HepG2 (cell line): ENCODE results near the gene SUPT6H. TPM values are rescaled to one million over a fixed set of nuclear protein-coding genes. Genes with fewer than 3 reads are reported as not detected.

Source experiments
- BHLHE40 ChIP-seq: IDR thresholded peaks from 2 replicates; pipeline ENCODE4 v1.6.1; 2011; ENCODE audit warnings: low read length, improper control_type of control experiment
- DRAP1 ChIP-seq: IDR thresholded peaks from 2 replicates; pipeline ENCODE4 v1.6.1; 2016; ENCODE audit warnings: missing genetic modification reagents, missing compliant biosample characterization
- FOXP4 ChIP-seq: sonication (generic); formaldehyde crosslinking; IDR thresholded peaks from 2 replicates; pipeline ENCODE4 v1.4.0; 2020; ENCODE audit warnings: missing genetic modification reagents
- GATAD1 ChIP-seq: IDR thresholded peaks from 2 replicates; pipeline ENCODE4 v1.6.1; 2016; ENCODE audit warnings: missing genetic modification reagents, missing compliant biosample characterization
- JUND ChIP-seq: sonication (generic); formaldehyde crosslinking; IDR thresholded peaks from 2 replicates; pipeline ENCODE4 v1.8.0; 2022; ENCODE audit warnings: mild to moderate bottlenecking, missing genetic modification reagents
- KLF16 ChIP-seq, 2 experiments: sonication (generic) in 1 of 2; formaldehyde crosslinking in 1 of 2; IDR thresholded peaks; 2 replicates each; pipeline versions ENCODE4 v1.6.1 to v1.8.0; 2016 to 2023; ENCODE audit warnings: missing genetic modification reagents in 2 of 2, missing compliant biosample characterization in 1 of 2
- MED1 ChIP-seq: sonication (generic); formaldehyde crosslinking; IDR thresholded peaks from 2 replicates; pipeline ENCODE4 v1.4.0; 2020; ENCODE audit warnings: missing genetic modification reagents
- MEF2D ChIP-seq: sonication (generic); formaldehyde crosslinking; IDR thresholded peaks from 2 replicates; pipeline ENCODE4 v1.5.1; 2020; ENCODE audit warnings: mild to moderate bottlenecking, missing genetic modification reagents
- NKX3-1 ChIP-seq: sonication (generic); formaldehyde crosslinking; IDR thresholded peaks from 2 replicates; pipeline ENCODE4 v1.5.0; 2020; ENCODE audit warnings: missing genetic modification reagents
- POLR2AphosphoS2 ChIP-seq: IDR thresholded peaks from 2 replicates; pipeline ENCODE4 v1.6.1; 2011; ENCODE audit warnings: low read depth, low read length, improper control_type of control experiment
- POLR2G ChIP-seq: fragments of 200-400 bp; formaldehyde crosslinking; IDR thresholded peaks from 2 replicates; pipeline ENCODE4 v1.6.1; 2018; ENCODE audit warnings: mild to moderate bottlenecking, low read depth, low read length, moderate library complexity
- RCOR2 ChIP-seq: IDR thresholded peaks from 2 replicates; pipeline ENCODE4 v1.6.1; 2016; ENCODE audit warnings: missing biosample characterization, missing genetic modification reagents
- RFXANK ChIP-seq: IDR thresholded peaks from 2 replicates; pipeline ENCODE4 v1.6.1; 2016
- RXRB ChIP-seq: IDR thresholded peaks from 2 replicates; pipeline ENCODE4 v1.6.1; 2016; ENCODE audit warnings: borderline replicate concordance, missing genetic modification reagents, missing compliant biosample characterization
- SMAD3 ChIP-seq: sonication (generic); formaldehyde crosslinking; IDR thresholded peaks from 2 replicates; pipeline ENCODE4 v1.4.0; 2020; ENCODE audit warnings: missing genetic modification reagents
- ZFP90 ChIP-seq: sonication (generic); formaldehyde crosslinking; IDR thresholded peaks from 2 replicates; pipeline ENCODE4 v1.8.0; 2022; ENCODE audit warnings: missing genetic modification reagents, mild to moderate bottlenecking, inconsistent platforms, borderline replicate concordance
- ZKSCAN8 ChIP-seq: IDR thresholded peaks from 2 replicates; pipeline ENCODE4 v1.6.1; 2016; ENCODE audit warnings: borderline replicate concordance, missing genetic modification reagents, missing compliant biosample characterization
- ZNF143 ChIP-seq: sonication (generic); formaldehyde crosslinking; IDR thresholded peaks from 2 replicates; pipeline ENCODE4 v1.4.0; 2020; ENCODE audit warnings: missing genetic modification reagents
- ZNF224 ChIP-seq: sonication (generic); formaldehyde crosslinking; IDR thresholded peaks from 2 replicates; pipeline ENCODE4 v1.5.0; 2020; ENCODE audit warnings: mild to moderate bottlenecking, missing genetic modification reagents
- ZNF337 ChIP-seq: sonication (generic); formaldehyde crosslinking; IDR thresholded peaks from 2 replicates; pipeline ENCODE4 v1.5.1; 2020; ENCODE audit warnings: missing genetic modification reagents, low read depth, mild to moderate bottlenecking, borderline replicate concordance
- ZNF501 ChIP-seq: sonication (generic); formaldehyde crosslinking; IDR thresholded peaks from 2 replicates; pipeline ENCODE4 v1.5.1; 2020; ENCODE audit warnings: mild to moderate bottlenecking, moderate library complexity, missing genetic modification reagents
- ZNF589 ChIP-seq: sonication (generic); formaldehyde crosslinking; conservative IDR thresholded peaks from 2 replicates; pipeline ENCODE4 v1.8.0; 2022; ENCODE audit warnings: mild to moderate bottlenecking, moderate library complexity, missing genetic modification reagents
- ZNF652 ChIP-seq: IDR thresholded peaks from 2 replicates; pipeline ENCODE4 v1.6.1; 2016; ENCODE audit warnings: low read depth, borderline replicate concordance
- polyA plus RNA-seq, 8 experiments: library from polyadenylated mRNA; depleted of rRNA in 3 of 8; stranded (reverse) in 7 of 8; unstranded in 1 of 8; fragments of >200 nt; fragmentation: Illumina TruSeq in 4 of 8; extraction: Trizol in 4 of 8; gene quantifications; 2 replicates each; pipeline versions ENCODE4 v1.2.1 to v1.2.3, GENCODE V29; 2011 to 2016; ENCODE audit warnings: low read depth in 4 of 8, missing spikeins in 1 of 8, mixed read lengths in 1 of 8; ENCODE audit not compliant: insufficient read depth in 1 of 8
- total RNA-seq, 5 experiments: library from RNA; depleted of rRNA; stranded (reverse); fragments of >200 nt; fragmentation: Illumina TruSeq; extraction: Trizol; gene quantifications; 2 replicates each; pipeline ENCODE4 v1.2.3, GENCODE V29; 2016; ENCODE audit warnings: low read depth in 1 of 5
- TF ChIP-seq, protein P1 (sequence below): sonication (generic); formaldehyde crosslinking; IDR thresholded peaks from 2 replicates; pipeline ENCODE4 v1.9.0; 2022; ENCODE audit warnings: missing genetic modification reagents, mild to moderate bottlenecking, borderline replicate concordance
- TF ChIP-seq, protein P2 (sequence below): sonication (generic); formaldehyde crosslinking; IDR thresholded peaks from 2 replicates; pipeline ENCODE4 v1.8.0; 2022; ENCODE audit warnings: mild to moderate bottlenecking, missing genetic modification reagents

Gene SUPT6H
- total and polyA plus RNA-seq, 2 of the 13 experiments (the other 11 are each of a cell fraction or from before 2014, with no cell fraction given): 32.7 to 39.9 TPM

DNA sequence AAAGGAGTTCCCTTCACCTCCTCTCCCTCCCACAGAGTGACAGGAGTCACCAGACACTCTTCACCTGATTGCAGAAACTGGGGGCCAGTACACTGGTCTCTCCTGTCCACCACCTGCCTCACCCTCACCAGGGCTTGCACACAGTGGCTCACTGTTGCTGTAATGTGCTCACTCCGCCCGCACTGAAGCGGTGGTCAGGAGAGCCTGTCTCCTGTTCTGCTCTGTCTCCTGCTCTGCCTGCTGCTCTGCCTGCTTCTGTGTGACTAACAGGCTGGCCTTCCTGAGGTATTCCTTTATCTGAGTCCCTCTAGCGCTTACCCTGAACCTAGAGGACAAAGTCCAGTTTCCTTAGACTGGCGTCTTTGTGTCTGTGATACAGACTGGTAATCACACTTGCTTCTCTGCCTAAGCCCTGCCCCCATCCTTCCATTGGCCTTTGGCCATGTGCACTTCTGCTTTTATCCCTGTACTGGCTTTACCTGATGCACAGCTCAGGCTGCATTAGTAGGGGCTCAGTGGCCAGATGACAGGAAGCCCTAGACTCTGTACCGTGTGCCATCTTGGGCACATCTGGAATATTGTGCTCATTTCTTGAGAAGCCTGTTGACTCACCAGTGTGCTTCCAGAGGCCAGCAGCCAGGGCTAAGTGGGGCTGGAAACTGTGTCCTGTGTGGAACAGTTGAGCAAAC, 36.4 kb downstream of the SUPT6H start (continued):
- TF ChIP-seq RFXANK (peak; percentile 53; the same call in 1 of the 2 replicates), NKX3-1 (0 out of 2 replicates have a peak, but pooled peaks have one; percentile 43), ZKSCAN8 (peak; percentile 93), ZNF224 (no peak), GATAD1 (CRISPR knock-in tag) (peak; percentile 66), DRAP1 (CRISPR knock-in tag) (peak; percentile 94), ZNF589 (peak; percentile 75), RCOR2 (CRISPR knock-in tag) (peak; percentile 84), ZNF501 (CRISPR knock-in tag) (peak; percentile 89), BHLHE40 (peak; percentile 12), ZFP90 (peak; percentile 47; the same call in 1 of the 2 replicates), POLR2G (peak; percentile 88), ZNF143 (CRISPR knock-in tag) (peak; percentile 45; the same call in 1 of the 2 replicates), MEF2D (CRISPR knock-in tag) (peak; percentile 73), RXRB (CRISPR knock-in tag) (peak; percentile 87), KLF16 (CRISPR knock-in tag; IDR thresholded peaks at IDR 0.05) (peak in 1 of 2 experiments; percentile 54; a peak in 1 of 4 replicates), JUND (CRISPR knock-in tag) (0 out of 2 replicates have a peak, but pooled peaks have one; percentile 47), POLR2AphosphoS2 (peak; percentile 78; the same call in 1 of the 2 replicates), MED1 (CRISPR knock-in tag) (peak; percentile 89), FOXP4 (CRISPR knock-in tag) (peak; percentile 84), ZNF337 (CRISPR knock-in tag) (no peak), ZNF652 (CRISPR knock-in tag) (peak; percentile 51; the same call in 1 of the 2 replicates), SMAD3 (CRISPR knock-in tag) (0 out of 2 replicates have a peak, but pooled peaks have one; percentile 18)
- TF ChIP-seq, protein P1, sequence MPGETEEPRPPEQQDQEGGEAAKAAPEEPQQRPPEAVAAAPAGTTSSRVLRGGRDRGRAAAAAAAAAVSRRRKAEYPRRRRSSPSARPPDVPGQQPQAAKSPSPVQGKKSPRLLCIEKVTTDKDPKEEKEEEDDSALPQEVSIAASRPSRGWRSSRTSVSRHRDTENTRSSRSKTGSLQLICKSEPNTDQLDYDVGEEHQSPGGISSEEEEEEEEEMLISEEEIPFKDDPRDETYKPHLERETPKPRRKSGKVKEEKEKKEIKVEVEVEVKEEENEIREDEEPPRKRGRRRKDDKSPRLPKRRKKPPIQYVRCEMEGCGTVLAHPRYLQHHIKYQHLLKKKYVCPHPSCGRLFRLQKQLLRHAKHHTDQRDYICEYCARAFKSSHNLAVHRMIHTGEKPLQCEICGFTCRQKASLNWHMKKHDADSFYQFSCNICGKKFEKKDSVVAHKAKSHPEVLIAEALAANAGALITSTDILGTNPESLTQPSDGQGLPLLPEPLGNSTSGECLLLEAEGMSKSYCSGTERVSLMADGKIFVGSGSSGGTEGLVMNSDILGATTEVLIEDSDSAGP (CRISPR knock-in tag): peak; percentile 70
- TF ChIP-seq, protein P2, sequence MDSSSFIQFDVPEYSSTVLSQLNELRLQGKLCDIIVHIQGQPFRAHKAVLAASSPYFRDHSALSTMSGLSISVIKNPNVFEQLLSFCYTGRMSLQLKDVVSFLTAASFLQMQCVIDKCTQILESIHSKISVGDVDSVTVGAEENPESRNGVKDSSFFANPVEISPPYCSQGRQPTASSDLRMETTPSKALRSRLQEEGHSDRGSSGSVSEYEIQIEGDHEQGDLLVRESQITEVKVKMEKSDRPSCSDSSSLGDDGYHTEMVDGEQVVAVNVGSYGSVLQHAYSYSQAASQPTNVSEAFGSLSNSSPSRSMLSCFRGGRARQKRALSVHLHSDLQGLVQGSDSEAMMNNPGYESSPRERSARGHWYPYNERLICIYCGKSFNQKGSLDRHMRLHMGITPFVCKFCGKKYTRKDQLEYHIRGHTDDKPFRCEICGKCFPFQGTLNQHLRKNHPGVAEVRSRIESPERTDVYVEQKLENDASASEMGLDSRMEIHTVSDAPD: peak; percentile 91
